ENCODE measurements around the gene SASH1. TPM values are rescaled to one million over a fixed set of nuclear protein-coding genes. Genes with fewer than 3 reads are reported as not detected.

The SASH1 gene
- total and polyA plus RNA-seq, 2 of the 8 experiments (the other 6 are each of a cell fraction or from before 2014, with no cell fraction given), result 6.0 to 20.2 TPM

DNA sequence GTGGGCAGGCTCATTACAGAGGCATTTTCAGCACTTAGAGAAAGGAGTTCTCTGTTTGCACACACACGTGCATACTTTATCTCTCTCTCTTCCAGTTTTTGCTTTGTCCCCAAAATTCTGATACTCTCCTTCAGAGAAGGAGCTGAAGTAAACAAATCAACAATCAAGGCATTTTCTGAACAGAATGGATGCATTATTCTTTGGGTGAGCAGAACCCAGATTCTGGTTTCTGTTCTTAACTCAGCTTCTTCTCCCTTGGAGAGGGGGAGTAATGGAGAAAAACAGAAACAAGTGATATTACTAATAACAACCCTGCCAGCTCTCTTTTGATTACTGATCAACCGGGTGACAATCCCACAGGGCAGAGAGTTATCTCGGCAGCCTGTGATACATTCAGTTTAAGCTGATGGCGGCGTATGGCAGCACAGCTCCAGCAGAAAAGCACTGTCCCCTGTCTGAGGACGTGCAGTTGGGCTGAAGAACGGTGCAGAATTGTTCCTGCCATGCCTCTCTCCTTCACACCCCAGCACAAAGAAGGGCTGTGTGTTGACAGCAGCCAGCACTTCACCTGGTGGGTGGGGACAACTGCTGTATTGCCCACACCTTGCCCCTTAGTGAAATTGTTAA, 47.3 kb upstream of the SASH1 start:
- H3K27me3 ChIP-seq (replicated peaks in 1 of 4; ENCODE audit: control insufficient read depth in 3 of 4, extremely low read depth in 1 of 4, insufficient read depth in 3 of 4, low read length in 3 of 4), result no peaks in the 10 kb centered on the region
- H2BK5ac ChIP-seq (ENCODE audit: low read depth, low read length), result no peak overlapping the region
- H3K4me2 ChIP-seq (ENCODE audit: insufficient read depth in 1 of 2, low read depth in 2 of 2, low read length in 2 of 2), result no peak overlapping the region
- no peak for FAIRE-seq
- H3K23ac ChIP-seq (ENCODE audit: insufficient read length), result no peak overlapping the region
- H2BK20ac ChIP-seq (ENCODE audit: low read length), result no peak overlapping the region
- H4K20me1 ChIP-seq (replicated peaks in 1 of 2; ENCODE audit: control insufficient read depth in 1 of 2, insufficient read depth in 2 of 2, low read length in 2 of 2), result no peaks in the 10 kb centered on the region
- no peak overlapping the region for H2BK120ac ChIP-seq (replicated peaks; ENCODE audit: low read depth, low read length)
- 79% methylated on average over 7 of the region's 7 CpGs; no CpG with 5 or more reads in 1 of the 2 experiments for WGBS, 2 experiments (ENCODE audit: extremely low coverage in 1 of 2, insufficient coverage in 1 of 2, insufficient read length in 1 of 2, insufficient replicate concordance in 2 of 2, low coverage in 1 of 2, low lambda C conversion rate in 2 of 2, missing lambda C conversion rate in 1 of 2)
- H3K79me1 ChIP-seq (ENCODE audit: low read depth, low read length), result no peaks in the 10 kb centered on the region
- POLR2A ChIA-PET (ENCODE audit: partially characterized antibody), result no interaction called here
- H3K9me3 ChIP-seq (ENCODE audit: insufficient read depth in 2 of 2, low read depth in 1 of 2, low read length in 1 of 2), result no peaks in the 10 kb centered on the region
- no peak overlapping the region for H3K18ac ChIP-seq (ENCODE audit: extremely low read depth, low read length)
- no peak overlapping the region for H3K9ac ChIP-seq (replicated peaks in 1 of 4; ENCODE audit: extremely low read depth in 1 of 4, low read depth in 3 of 4, low read length in 3 of 4)
- no peaks in the 10 kb centered on the region for H3K79me2 ChIP-seq (ENCODE audit: control insufficient read depth in 1 of 2, insufficient read depth in 2 of 2, low read length in 2 of 2)
- no peak overlapping the region for H4K91ac ChIP-seq (replicated peaks; ENCODE audit: insufficient read length, low read length)
- no peak for DNase-seq (ENCODE audit: low read depth in 1 of 2, low spot score in 2 of 2)
- H3K4me3 ChIP-seq (ENCODE audit: extremely low read depth in 1 of 4, insufficient read depth in 2 of 4, low read depth in 3 of 4, low read length in 4 of 4), result no peak overlapping the region
- no peak overlapping the region for H3K14ac ChIP-seq (ENCODE audit: insufficient read length)
- no peak overlapping the region for H4K8ac ChIP-seq (ENCODE audit: extremely low read depth, insufficient read depth, low read length)
- no peaks in the 10 kb centered on the region for H3K36me3 ChIP-seq (ENCODE audit: control insufficient read depth in 2 of 4, insufficient read depth in 4 of 4, low read length in 3 of 4)
- CTCF ChIA-PET (ENCODE audit: partially characterized antibody), result interaction anchor here (0.7 to 1.5 kb wide), 2 partner anchors 12 to 1298 kb away, joined by 3 read pairs; no protein-coding TSS in a partner anchor
- no peaks in the 10 kb centered on the region for H3K23me2 ChIP-seq (ENCODE audit: low read depth, low read length)
- H2BK12ac ChIP-seq (ENCODE audit: low read depth, low read length), result no peak overlapping the region
- H3K4me1 ChIP-seq (replicated peaks in 1 of 4; ENCODE audit: control insufficient read depth in 3 of 4, insufficient read depth in 4 of 4, low read length in 3 of 4), result no peaks in the 10 kb centered on the region; a peak in 1 of 7 replicates
- no peak overlapping the region for H2AK5ac ChIP-seq (ENCODE audit: low read depth, low read length)
- no peak overlapping the region for H4K5ac ChIP-seq (ENCODE audit: insufficient read length, low read depth, low read length)
- no peak overlapping the region for H2BK15ac ChIP-seq (ENCODE audit: low read length)
- H3K27ac ChIP-seq (ENCODE audit: low read depth, low read length), result no peak overlapping the region
- no peak overlapping the region for H3K4ac ChIP-seq (replicated peaks; ENCODE audit: insufficient read length, low read depth, low read length)
- no peak overlapping the region for H3K56ac ChIP-seq (replicated peaks; ENCODE audit: insufficient read length, low read depth, low read length)
- no peak overlapping the region for H2AFZ ChIP-seq (ENCODE audit: low read length)
- TF ChIP-seq SP4 (IDR thresholded peaks at IDR 0.05; ENCODE audit: low read length) (no peak), MAFK (IDR thresholded peaks at IDR 0.05; ENCODE audit: low read depth, low read length) (no peak), JUND (IDR thresholded peaks at IDR 0.05; ENCODE audit: low read length) (no peak), PHF8 (conservative IDR thresholded peaks at IDR 0.05; ENCODE audit: low read depth, low read length) (no peak), POLR2AphosphoS5 (IDR thresholded peaks at IDR 0.05; ENCODE audit: low read depth, low read length) (no peak), ASH2L (IDR thresholded peaks at IDR 0.05; ENCODE audit: low read length) (no peak), RXRA (IDR thresholded peaks at IDR 0.05; ENCODE audit: insufficient read depth, low read depth, low read length) (no peak), KDM4A (IDR thresholded peaks at IDR 0.05; ENCODE audit: low read depth, low read length, severe bottlenecking) (no peak), TAF1 (IDR thresholded peaks at IDR 0.05; ENCODE audit: low read depth, low read length) (no peak)

Data from H1 (cell line).